ENCODE measurements around the gene TNC. TPM values are rescaled to one million over a fixed set of nuclear protein-coding genes. Genes with fewer than 3 reads are reported as not detected.

TNC gene
- total and polyA plus RNA-seq, 8 donors = 0.31 to 12.5 (median 1.4) TPM

DNA sequence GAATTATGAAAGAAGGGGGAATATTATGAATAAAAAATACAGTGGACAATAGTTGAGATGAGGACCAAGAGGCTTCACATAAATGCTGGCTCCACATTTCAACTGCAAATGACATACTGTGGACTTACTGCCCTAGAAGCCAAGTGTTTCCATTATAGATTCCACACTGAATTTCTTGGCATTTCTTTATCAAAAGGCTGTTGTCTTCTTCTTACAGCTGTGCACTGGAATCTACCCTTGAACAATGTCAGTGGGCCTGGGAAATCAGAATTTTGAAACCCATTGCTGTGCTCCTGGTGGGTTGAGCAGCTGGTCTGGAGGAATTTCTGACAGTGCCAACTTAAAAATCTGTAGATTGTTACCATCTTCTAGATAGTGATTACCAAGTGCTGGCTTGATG is 49.9 kb downstream of the TNC start:
- ATAC-seq = no peak
- no peak overlapping the region for H3K27ac ChIP-seq
- no peak for DNase-seq
- H3K27me3 ChIP-seq = no peaks in the 10 kb centered on the region
- no peak for FAIRE-seq
- no peaks in the 10 kb centered on the region for H3K9me3 ChIP-seq
- H3K4me3 ChIP-seq = no peak overlapping the region
- intact Hi-C loops (cut with DNase I) = no loop called here
- H3K36me3 ChIP-seq = no peaks in the 10 kb centered on the region
- H3K4me1 ChIP-seq = no peaks in the 10 kb centered on the region
- TF ChIP-seq, protein P1, sequence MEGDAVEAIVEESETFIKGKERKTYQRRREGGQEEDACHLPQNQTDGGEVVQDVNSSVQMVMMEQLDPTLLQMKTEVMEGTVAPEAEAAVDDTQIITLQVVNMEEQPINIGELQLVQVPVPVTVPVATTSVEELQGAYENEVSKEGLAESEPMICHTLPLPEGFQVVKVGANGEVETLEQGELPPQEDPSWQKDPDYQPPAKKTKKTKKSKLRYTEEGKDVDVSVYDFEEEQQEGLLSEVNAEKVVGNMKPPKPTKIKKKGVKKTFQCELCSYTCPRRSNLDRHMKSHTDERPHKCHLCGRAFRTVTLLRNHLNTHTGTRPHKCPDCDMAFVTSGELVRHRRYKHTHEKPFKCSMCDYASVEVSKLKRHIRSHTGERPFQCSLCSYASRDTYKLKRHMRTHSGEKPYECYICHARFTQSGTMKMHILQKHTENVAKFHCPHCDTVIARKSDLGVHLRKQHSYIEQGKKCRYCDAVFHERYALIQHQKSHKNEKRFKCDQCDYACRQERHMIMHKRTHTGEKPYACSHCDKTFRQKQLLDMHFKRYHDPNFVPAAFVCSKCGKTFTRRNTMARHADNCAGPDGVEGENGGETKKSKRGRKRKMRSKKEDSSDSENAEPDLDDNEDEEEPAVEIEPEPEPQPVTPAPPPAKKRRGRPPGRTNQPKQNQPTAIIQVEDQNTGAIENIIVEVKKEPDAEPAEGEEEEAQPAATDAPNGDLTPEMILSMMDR (IDR thresholded peaks at IDR 0.05) = no peak

DNA sequence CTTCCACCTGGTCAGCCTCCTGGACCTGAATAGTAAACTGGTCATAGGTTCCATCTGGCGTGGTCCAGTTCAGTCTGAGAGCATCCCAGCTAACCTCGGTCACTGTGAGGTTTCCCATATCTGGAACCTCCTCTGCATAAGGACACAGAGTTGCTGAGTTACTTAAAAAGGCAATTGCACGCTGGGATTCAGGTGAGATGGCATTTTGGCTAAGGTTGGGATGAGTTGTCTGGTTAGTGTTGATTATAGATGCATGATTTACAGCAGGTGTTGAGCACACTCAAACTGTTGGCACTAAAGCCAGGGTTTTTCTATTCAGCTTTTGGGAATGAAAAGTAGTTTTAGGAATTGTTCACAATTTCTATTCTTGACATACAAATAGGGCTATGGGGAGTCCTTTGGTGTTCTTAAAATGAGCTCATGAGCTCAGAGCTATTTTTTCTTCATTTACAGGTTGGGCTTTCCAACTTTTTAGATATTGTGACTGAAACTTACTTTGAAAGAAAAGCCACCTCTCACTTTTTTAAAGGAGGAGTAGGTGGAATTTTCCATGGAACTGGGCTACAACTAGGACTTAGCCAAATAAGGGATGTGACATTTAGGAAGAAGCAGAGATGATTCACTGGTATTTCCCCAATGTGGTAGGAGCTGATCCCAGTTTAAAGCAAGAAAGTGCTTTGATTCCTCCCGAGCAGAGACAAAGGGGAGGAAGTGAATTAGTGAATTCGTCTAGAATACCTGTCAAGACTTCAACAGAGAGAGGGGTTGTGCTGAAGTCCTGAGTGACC is 54.7 kb downstream of the TNC start:
- Histone ChIP-seq H3K27ac (no peak overlapping the region), H3K9me3 (no peaks in the 10 kb centered on the region), H3K27me3 (no peaks in the 10 kb centered on the region), H3K36me3 (no peaks in the 10 kb centered on the region), H3K4me3 (no peak overlapping the region), H3K4me1 (no peaks in the 10 kb centered on the region)
- TF ChIP-seq, protein P1 (IDR thresholded peaks at IDR 0.05) = no peak
- 62 to 72% methylated on average over 5 of the region's 5 CpGs for WGBS, 2 donors
- no peak for FAIRE-seq
- peak in 2 of 4 donors; percentile 30 to 48 for ATAC-seq
- no peak for DNase-seq
- intact Hi-C loops (cut with DNase I) = no loop called here

DNA sequence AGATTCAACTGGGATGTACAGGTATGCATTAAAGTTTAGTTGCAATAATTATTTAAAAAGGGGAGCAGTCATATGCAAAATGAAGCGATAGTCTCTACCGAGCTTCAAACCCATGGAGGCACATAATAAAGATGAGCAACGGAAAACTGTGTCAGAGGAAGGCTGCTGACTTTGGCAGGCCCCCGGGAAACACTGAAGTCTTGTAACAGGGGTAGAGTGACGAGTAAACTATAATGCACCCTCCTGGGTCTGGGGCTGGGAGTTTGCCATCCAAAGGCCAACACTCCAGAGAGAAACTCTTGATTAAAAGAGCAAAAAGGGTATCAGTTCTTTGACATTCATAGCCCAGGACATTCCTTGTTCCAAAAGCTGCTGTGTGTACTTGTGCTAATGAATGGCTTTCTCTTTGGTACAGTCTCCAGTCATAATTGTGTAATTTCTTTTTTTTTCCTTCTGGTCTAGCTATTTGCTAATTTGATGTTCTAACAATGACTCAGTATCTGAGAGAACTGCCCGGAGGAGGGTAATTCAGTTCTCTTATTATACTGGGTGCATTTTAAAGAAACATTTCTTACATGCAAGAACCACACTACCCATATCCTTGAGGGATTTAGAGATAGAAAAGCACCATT is 59.2 kb downstream of the TNC start:
- no peaks in the 10 kb centered on the region for H3K4me1 ChIP-seq
- H3K9me3 ChIP-seq = no peaks in the 10 kb centered on the region
- H3K36me3 ChIP-seq = no peaks in the 10 kb centered on the region
- no peak overlapping the region for H3K4me3 ChIP-seq
- intact Hi-C loops (cut with DNase I) = no loop called here
- peak in 2 of 4 donors; percentile 41 to 65 for ATAC-seq
- no peaks in the 10 kb centered on the region for H3K27me3 ChIP-seq
- DNase-seq = no peak
- TF ChIP-seq, protein P1 (IDR thresholded peaks at IDR 0.05) = no peak
- no peak overlapping the region for H3K27ac ChIP-seq
- no peak for FAIRE-seq
- WGBS, 2 donors = 66 to 78% methylated on average over 6 of the region's 6 CpGs

DNA sequence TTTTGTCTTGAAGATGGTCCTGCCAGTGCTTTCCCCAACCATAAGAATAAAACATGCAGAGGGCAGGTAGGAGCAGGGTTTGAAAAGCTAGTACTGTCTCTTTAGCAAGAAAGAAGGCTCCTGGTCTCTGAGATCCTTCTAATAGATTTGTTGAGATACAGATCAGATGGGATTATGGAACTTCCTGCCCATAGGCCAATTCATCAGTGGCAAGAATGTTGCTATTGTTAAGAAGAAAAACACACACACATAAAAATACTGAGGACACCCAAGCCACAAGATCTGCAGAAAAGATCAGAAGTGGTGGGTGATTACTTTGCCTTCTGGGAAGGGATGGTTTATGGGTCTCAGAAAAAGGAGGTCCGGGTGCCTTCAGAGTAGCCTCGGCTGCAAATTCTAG is 59.8 kb downstream of the TNC start:
- FAIRE-seq (no peak), DNase-seq (no peak), ATAC-seq (no peak)
- H3K4me3 ChIP-seq = no peak overlapping the region
- H3K27ac ChIP-seq = no peak overlapping the region
- H3K9me3 ChIP-seq = no peaks in the 10 kb centered on the region
- intact Hi-C loops (cut with DNase I) = no loop called here
- H3K4me1 ChIP-seq = no peaks in the 10 kb centered on the region
- H3K36me3 ChIP-seq = no peaks in the 10 kb centered on the region
- WGBS, 2 donors = 53 to 59% methylated on average over 2 of the region's 2 CpGs
- H3K27me3 ChIP-seq = no peaks in the 10 kb centered on the region
- TF ChIP-seq, protein P1 (IDR thresholded peaks at IDR 0.05) = no peak

DNA sequence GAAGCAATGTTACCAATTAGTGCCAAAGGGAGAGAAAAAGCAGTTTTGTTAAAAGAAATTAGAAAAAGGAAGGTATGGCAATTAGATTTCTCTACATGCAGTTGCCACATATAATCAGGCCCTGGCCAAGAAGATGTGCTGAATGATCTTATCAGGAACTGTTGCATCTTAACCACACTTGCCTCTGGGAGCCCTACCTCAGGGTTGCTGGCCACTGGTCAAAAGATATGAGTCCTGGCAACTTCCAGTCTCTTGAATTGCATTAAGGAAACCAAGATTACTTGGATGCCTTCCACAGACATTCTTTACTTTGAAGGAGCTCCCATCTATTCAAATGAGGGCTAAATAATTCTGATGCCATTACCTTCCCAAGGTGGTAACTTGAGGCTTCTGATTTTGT is 60.4 kb downstream of the TNC start:
- Histone ChIP-seq H3K27me3 (no peaks in the 10 kb centered on the region), H3K9me3 (no peaks in the 10 kb centered on the region), H3K4me1 (no peaks in the 10 kb centered on the region), H3K4me3 (no peak overlapping the region), H3K36me3 (no peaks in the 10 kb centered on the region), H3K27ac (no peak overlapping the region)
- no peak for ATAC-seq
- FAIRE-seq = no peak
- TF ChIP-seq, protein P1 (IDR thresholded peaks at IDR 0.05) = no peak
- DNase-seq = no peak
- intact Hi-C loops (cut with DNase I) = no loop called here

All from pancreas (tissue), 10 donors.